ENCODE measurements around the gene PTPRH.
"Not testable (repeated sequence)": the region's sequence is repeated elsewhere in the genome, so short reads cannot be mapped to it uniquely, and the experiment has no call there.

PTPRH gene

DNA sequence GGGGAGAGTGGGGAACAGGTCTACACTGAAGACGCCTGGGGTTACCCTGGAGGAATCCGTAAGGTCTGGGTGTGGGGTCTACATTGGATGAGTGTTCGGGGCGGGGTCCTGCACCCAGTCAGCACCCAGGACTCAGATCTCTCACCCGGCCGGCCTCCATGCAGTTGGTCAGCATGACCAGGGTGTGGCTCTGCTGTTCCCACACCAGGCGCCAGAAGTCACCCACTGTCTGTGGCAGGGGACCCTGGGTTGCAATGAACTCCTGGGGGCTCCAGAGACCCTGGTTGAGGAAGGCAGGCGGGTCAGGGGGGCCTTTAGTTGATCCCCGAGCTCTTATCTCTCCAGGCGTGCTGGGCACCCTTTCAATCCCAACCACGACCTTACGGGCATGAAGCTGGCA, 23.2 kb downstream of the PTPRH start:
- no peak for DNase-seq (ENCODE audit: low read depth in 2 of 2)

DNA sequence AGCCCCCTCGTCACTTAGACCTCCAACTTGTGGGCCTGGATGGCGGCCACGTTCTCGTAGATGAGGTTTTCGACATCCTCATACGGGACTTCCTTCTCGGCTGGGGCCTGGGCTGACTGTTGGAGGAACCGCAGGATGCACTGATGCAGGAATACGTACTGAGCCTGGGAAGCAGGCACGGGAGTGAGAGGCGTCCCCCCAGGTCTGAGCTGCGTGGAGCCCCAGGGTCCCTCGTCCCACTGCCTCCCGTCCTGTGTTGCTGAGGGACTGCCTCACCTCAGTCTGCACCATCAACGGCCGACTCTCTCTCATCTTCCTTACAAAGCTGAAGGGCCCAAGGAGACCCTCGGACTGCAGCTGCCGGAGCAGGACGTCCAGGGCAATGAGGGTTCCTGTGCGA, 27.6 kb downstream of the PTPRH start:
- DNase-seq (ENCODE audit: low read depth in 2 of 2): no peak

DNA sequence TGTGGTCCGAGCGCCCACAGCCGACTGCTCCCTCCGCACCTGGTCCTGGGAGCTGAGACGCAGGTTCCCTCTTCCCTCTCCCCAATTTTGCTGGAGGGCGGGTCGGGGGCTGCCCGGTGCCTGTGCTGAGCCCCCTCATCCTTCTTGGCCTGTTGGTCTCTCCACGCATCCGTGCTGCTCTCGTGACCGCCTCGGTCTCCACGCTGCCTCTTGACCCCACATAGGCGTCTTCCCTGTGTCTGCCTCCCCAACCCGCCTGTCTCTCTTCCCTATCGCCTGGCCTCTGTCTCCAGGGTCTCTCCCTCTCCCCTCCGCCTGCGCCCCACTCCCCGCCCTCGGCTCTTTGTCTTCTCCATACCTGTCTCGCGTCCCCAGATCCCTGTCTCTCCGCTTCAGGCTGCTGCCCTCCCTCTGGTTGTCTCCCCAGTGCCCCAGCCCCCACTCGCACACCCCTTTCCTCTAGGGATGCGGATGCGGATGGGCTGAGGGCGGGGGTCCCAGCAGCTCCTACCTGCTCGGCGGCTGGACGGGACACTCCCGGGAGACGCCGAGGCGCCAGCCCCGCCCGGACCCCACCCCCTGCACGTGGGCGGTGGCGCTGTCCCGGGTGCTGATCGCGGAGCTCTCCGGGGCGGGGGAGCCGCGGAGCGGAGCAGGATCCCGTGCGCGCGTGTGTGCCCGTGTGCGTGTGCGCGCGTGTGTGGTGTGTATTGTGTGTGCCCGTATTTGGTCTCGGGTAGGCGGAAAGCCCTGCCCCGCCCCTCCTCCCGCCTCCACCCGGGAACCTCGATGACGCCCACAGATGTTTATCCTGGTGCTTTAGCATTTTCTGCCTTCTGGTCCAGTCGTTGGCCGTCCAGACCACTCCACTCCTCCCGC, 29.5 kb downstream of the PTPRH start, which contains the start of gene SYT5:
TSS of gene SYT5 (minus strand) at position 684 of the 879 bp plus-strand sequence. CDS start 1,248 bp downstream, outside the sequence.
- peak; percentile 10 to 50 for DNase-seq (ENCODE audit: low read depth in 2 of 2)

DNA sequence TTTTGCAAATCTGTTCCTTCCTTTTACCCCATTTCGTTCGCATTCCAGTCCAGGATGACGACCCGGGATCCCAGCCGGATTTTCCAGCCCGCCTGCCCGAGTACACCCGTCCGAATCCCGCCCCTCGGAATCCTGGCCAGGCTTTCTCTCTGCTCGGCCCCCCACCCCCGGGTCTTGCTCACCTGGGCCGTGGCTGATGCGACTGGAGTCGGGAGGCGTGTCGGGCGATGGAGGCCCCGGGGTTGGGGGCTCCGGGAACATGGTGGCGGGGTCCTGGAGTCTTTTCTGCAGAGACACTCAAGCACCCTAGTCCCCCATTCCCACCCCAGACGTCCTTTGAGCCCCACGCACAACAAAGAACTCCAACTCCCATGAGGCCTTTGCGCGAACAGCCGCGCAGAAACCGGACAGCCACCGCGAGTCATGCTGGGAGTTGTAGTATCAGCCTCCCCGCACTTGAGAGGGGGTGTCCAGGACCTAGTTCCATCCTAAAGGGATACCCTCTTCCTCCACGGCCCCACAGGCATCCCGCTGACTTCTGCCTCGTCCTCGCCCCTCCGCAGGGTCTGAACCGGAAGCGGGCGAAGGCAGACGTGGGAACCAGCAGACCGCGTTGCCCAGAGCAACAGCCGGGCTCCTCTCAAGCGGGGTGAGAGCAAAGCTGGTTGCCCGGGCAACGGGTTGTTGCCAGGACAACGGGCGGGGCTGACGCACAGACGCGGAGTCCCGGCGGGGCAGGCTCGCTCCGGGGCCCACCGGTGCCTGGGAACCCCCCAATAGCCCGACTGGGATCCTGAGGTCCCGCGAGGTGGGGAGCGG, 30.3 kb downstream of the PTPRH start:
- DNase-seq (ENCODE audit: low read depth in 2 of 2): peak; percentile 74 to 87

DNA sequence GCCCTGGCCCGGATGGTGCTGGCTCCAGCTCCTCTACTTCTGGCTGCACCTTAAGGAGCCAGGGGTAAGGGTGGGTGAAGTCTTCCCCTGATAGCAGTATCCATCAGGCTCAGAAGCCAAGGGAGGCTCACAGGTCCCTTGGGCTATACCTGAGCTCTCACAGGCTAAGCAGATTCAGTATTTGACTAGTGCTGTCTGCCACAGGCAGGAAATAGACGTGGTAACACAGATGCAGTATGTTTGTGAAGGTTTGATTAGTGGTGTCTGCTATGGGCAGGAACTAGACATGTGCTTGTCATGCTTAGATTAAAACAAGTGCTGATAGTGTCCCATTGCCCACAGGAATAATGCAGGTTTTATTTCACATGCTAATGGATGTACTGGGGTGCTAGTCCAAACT, 33.2 kb downstream of the PTPRH start:
- no peak for DNase-seq (ENCODE audit: low read depth in 2 of 2)

DNA sequence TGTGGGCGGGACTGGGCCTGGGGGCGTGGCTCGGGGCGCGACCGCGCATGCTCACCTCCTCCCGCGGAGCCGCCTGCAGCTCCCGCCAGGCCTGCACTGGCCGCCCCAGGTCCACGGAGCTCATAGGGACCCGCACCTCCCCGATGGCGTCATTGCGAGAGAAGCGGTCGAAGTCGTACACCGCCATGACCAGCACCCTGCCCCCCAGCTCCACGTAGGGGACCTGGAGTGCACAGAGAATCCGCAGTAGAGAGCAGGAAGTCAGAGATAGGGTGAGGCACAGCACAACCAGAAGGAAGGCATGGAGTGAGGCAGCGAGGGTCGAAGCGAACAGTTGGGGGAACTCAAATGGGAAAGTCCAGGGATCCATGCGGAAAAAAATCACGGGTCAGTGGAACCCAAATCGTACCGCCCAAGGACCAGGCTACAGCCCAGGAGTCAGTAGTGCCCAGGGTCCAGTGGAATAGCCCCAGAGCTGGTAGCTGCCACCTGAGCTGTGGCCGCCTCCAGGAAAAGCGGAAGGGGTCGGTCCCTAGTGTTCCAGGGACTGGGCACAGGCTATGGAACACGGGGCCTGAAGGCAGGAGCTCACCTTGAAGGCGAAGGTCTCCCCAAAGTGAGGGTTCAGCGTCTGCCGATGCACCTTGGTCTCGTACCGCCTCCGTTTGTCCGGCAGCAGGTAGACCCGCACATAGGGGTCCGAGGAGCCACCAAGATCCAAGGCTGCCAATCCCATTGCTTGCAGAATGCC, 34.0 kb downstream of the PTPRH start:
- no peak for DNase-seq (ENCODE audit: low read depth in 2 of 2)

DNA sequence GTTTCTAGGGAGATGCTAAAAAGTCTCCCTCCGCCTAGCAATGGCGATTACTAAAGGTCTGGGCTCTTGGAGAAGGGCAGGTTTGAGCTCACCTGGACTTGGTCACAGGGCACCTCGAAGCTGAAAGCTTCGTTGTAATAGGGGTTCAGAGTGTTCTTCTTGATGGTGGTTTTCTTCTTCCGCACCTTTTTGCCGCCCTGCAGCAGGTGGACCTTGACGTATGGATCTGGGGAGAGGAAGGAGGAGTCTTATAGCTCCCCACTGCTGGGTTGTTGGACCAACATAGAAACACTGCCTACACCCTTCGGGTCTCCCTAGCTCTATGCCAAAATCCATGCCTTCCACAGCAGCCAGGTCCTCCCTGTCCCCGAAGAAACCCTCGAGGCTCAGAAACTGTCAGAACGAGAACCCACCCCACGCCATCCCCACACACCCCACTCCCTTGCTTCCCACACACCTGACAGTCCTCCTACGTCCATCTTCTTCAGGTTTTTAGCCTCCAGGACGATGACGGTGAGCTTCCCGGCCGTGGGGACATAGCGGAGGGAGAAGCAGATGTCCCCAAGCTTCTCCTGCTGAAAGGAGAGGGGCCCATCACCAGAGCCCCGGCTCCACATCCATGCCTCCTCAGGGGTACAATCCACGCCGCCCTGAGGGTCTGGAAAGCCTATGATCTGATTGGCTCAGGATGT, 34.7 kb downstream of the PTPRH start:
- no peak for DNase-seq (ENCODE audit: low read depth in 2 of 2)

DNA sequence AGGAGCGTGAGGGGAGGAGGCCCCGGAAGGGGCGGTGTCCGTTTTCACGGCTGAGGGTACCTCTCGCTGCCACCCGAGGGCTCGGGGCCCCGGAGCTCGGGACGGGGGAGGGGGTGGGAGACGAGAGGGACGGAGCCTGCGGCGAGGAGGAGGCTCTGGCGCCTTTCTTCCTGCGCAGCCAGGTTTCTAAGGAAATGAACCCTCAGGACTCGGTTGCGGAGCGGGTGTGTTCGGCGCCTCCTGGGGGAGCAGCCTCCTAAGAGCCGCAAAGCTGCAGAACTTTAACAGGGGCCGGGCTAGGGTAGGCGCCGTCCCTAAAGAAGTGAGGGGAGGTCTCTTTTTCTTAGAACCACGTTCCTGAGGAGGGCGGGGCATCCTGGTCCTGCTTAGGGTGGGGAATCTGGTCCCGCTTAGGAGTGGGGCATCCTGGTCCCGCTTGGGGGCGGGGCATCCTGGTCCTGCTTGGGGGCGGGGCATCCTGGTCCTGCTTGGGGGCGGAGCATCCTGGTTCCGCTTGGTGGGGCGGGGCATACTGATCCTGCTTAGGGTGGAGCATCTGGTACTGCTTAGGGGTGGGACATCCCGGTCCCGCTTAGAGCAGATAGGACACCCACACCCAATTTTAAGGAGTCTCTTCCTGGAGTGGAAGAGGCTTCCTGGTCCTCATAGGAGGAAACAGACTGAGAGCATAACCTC, 35.4 kb downstream of the PTPRH start:
- no peak for DNase-seq (ENCODE audit: low read depth in 2 of 2)

DNA sequence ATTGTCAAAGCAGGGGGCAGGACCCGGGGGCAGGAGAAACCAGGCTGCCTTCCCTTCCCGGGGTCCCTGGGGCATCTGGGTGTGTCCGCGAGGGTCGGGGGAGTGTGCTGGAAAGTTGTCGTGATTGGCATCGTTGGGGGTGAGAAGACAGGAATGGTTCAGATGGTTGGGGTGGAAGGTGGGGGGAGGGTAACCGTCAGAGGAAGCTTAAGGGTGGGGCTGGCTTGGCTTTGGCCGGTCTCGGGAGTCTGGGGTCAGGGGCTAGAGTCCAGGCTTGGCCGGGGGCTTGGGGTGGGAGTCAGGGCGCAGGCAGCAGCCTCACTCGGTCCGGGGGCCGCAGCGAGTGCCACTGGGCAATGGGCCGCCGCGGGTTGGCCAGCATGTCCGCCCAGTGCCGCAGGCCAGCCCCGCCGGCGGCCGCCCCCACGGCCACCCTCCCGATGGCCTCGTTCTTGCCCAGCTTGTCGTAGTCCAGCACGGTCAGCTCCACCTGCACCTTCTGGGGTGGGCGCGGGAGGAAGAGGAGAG, 36.1 kb downstream of the PTPRH start:
- DNase-seq (ENCODE audit: low read depth in 2 of 2): no peak

DNA sequence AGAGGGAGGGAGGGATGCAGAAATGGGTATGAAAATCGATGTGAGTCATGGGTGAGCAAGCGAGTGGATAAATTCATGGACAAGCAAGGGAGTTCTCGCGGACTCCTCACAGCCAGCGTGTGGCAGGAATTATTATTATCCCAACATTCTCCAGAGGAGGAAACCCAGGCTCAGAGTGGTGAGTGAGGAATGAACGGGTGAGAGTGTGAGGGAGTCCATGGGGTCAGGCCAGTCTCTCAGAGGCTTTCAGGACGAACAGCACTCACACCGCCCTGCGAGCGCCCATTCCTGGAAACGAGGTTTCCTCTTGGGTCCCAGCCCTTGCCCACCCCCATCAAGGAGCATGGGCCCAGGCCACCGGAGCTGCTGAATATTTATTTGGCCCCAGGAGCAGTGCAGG, 36.6 kb downstream of the PTPRH start:
- no peak for DNase-seq (ENCODE audit: low read depth in 2 of 2)

DNA sequence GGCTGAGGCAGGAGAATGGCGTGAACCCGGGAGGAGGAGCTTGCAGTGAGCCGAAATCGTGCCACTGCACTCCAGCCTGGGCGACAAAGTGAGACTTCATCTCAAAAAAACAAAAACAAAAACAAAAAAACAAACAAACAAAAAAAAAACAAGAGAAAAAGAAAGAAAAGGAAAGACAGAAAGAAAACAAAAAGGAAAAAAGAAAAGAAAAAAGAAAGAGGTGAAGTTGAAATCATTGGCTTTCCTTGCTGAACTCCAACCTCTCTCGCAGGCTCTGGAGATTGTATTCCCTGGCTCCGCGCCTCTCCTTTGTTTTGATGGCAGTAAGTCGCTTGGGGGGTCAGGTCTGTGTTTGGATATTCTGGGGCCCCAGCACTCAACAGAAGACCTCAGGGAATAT, 37.0 kb downstream of the PTPRH start:
- not testable (repeated sequence) for DNase-seq (ENCODE audit: low read depth in 2 of 2)

DNA sequence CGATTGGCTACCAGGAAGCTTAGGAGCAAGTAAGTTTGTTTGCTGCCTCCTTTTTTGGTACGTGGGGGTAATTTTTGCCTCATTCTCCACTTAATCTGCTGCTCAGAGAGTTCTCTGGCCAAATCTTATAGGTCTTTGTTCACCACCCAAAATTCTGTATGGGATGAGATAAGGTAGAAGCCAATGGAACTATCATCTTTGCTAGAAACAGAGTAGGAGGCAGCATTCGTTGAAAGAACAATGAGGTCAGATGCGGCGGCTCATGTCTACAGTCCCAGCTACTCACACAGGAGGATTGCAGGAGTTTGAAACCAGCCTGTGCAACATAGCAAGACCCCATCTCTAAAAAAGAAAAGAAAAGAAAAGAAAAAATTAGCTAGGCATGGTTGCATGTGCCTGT, 37.9 kb downstream of the PTPRH start:
- no peak for DNase-seq (ENCODE audit: low read depth in 2 of 2)

DNA sequence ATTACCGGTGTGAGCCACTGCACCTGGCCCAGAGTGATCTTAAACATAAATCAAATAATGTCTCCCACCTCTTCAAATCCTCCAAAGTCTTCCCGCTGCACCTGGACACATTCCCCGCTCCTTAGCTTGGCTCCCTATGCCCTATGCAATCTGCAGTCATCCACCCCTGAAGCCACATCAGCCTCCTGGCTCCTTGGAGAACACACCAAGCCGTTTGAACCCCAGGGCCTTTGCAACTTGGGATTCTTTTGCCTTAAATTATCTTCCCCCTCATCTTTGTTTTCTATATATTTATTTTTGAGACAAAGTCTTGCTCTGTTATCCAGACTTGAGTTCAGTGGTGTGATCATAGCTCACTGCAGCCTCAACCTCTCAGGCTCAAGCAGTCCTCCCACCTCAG, 40.2 kb downstream of the PTPRH start:
- DNase-seq (ENCODE audit: low read depth in 2 of 2): no peak

DNA sequence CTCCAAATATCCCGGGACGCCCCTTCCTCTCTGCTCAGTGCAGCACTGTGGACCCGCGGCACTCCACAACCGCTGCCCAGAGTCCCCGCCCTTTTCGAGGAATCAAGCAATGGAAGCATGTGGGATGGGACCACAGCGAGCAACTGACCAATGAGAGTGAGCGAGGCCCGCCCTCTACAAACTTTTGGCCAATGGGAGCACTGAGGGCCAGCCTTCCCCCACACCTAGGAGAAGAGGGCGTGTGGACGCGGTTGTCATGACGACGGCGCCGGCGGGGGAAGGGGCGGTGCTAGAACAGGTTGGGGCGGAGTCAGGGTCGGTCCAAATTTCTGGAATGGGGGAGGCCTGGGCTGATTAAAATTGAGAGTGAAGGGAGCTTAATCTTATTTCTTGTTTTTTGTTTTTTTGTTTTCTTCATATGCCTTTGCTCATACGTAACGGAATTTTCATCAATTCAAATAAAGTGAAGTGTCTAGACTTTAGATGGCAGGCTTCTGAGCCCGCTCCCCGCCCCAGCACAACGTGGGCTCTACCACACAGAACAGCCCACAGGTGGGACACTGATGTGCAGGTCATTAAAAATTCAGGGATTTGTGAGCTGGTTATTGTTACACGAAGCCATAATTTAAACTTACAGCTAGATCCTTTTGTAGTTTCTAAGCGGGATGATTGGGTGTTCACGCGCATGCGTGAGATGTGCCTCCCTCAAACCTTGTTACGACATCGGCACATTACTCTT, 42.6 kb downstream of the PTPRH start, which contains the start of gene DNAAF3:
TSS of gene DNAAF3 (minus strand) at position 84 of the 739 bp plus-strand sequence. CDS start 200 bp downstream, outside the sequence.
- DNase-seq (ENCODE audit: low read depth in 2 of 2): peak in 1 of 2 donors; percentile 54

DNA sequence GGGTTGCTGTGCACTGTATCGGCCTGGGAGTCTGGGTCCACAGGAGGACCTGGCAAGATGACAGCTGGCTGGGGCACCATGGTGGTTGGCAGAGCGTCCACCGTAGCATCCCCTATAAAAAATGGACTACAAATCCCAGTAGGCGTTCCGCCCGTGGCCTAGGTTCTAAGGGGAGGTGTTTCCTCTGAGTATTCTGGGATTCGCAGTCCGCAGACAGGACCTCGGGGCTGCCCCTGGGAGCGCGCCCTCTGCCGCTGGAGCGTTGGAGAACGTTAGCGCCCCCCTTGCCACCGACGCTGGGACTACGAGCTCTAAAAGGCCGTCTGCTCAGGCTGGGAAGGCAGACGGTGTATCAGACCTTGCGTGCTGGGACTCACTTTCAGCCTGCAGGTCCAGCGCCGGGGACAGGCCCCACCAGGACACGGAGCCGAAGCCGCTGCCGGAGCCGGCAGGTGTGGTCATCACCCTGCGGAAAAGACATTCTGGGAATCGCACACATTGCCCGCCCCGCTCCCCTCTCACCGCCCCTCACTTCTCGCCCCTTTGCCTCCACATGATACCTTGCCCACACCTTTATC, 43.3 kb downstream of the PTPRH start:
- DNase-seq (ENCODE audit: low read depth in 2 of 2): no peak

DNA sequence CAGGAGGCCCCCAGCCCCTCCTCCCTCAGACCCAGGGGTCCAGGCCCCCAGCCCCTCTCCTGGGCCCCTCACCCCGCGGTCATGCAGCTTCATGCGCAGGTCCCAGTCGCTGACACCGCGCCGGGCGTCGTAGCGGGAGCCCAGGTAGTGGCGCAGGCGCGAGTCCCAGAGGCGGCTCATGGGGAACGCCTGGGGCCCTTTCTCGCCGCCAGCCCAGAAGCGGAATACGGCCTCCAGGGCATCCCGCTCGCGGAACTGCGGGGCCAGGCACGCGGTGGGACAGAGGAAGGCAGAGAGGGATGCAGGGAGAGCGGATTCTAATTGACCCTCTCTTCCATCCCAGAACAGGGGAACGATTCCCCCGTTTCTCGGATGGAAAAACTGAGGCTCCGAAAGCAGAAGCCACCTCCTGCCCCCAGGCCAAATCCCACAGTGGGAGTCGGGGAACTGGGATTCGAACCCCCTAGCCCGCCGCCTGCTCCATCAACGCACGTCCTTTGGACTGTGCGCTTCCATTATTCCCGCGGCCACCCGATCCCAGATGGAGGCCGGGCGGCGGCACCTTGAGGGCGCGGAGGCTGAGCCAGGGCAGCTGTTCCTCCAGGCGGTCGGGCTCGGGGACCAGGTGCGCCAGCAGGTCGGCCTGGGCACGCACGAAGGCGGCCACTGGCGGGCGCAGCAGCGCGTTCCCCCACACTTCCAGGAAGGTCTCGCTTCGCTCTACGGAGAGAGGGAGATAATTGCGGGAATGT, 47.6 kb downstream of the PTPRH start:
- DNase-seq (ENCODE audit: low read depth in 2 of 2): no peak

DNA sequence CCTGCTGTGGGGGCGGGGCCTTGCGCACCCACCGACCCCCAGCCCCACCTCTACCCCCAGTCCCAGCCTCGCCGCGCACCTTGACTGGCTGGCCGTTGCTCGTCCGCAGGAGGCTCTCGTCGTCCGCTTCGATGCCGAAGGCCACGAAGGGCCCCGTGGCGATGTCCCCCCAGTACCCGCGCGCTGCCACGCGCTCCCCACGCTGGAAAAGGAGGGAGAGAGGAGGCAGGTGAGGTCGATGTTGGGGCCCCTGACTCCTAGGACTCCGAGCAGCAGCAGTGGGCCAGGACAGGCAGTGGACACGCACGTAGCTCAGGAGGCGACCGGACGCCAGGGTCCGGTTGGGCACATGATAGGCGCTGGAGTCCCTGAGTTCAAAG, 48.3 kb downstream of the PTPRH start:
- no peak for DNase-seq (ENCODE audit: low read depth in 2 of 2)

DNA sequence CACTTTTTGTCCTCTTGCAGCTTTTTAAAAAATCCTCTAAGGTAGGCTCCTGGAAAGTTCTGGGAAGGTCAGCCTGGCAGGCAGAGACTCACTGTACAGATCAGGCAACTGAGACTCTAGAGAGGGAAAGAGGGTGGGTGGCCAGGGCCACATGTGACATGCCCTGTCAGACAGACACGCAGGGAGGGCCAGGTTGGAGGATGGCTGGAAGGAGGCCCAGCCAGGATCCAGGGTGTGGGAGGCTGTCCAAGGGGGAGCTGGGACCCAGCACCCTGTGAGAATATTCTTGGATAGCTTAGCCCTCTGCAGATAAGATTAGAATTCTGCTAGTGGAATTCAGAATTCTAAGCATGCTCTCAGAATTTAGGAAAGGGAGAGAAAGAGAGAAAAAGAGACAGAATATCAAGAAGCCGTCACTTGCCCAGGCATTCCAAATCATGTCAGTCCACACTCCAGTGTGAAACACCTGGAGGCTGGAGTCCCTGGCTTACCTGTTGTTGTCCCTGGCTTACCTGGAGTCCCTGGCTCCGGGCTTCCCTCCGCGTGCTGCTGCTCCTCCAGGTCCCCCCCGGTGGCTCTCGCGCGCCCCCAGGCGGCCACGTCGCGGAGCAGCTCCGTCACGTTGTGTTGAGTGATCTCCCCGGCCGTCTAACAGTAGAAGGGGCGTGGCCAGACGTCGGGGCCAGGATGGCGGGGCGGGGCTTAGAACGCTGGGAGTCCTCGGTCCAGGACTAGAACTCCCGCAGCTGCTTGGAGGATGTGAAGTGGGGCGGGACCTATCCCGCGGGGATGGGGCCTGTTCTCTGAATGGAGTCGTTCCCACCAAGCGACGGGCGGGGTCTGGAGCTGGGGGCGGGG, 48.9 kb downstream of the PTPRH start:
- peak; percentile 63 to 80 for DNase-seq (ENCODE audit: low read depth in 2 of 2)
